22Rv1 (cell line): ENCODE measurements around the gene LIMCH1.

Experiments used
- CTCF ChIP-seq: fragments of 450-650 bp; IDR thresholded peaks from 2 replicates; pipeline ENCODE4 v1.5.1; 2017; ENCODE audit warnings: mild to moderate bottlenecking
- ZFX ChIP-seq: fragments of 450-650 bp; IDR thresholded peaks from 2 replicates; pipeline ENCODE4 v1.6.1; 2017; ENCODE audit warnings: antibody characterized with exemption, borderline replicate concordance

- TF ChIP-seq CTCF (no peak), ZFX (no peak)
Measured at GRCh38 chr4:41510179-41510578, 27.8 kb upstream of the LIMCH1 start.
